NCI-H2171 (cell line): ENCODE results near the gene UNC13A.

Experiments used
- DNase-seq: peaks from one replicate; lab custom pipeline; 2025; lab: John Stamatoyannopoulos, UW

The UNC13A gene

DNA sequence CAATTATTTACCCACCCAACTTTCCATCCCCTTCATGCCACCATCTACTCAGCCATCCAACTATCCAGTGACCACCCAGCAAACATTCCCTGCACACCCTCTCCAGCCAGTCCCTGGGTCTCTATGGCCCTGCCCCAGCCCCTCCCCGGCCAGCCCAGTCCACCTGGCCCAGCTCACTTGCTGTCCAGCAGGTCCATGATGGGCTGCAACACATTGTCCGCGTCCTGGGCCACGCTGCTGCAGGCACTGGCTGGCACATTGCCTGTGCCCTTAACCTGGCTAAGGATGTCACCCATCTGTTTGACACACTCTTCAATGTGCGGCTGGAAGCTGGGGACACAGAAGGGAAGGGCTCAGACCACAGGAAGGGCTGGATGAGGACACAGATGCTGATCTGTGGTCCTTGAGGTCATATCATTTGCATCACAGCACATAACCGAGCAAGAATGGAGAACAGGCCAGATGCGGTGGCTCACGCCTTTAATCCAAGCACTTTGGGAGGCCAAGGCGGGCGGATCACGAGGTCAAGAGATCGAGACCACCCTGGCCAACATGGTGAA, 61.6 kb downstream of the UNC13A start:
- DNase-seq = no peak

GRCh38 chr19:17625980-17626379, 62.2 kb downstream of the UNC13A start:
- no peak for DNase-seq

DNA sequence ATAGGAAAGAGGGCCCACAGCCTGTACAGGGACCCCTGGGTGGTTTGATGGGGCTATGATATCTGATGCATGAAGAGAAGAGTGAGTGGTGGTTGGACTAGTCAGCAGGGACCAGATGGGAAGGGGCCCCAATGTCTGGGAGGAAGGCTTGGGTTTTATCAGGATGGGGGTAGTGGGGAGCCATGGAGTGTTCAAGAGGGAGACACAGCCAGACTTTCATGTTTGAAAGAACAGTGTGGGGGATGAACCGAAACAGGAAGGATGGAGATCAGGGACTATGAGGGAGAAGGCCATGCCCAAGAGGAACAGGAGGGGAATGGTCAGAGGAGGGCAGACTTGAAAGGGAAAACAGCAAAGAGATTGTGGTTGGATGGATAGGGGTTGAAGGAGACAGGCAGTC, 63.1 kb downstream of the UNC13A start:
- DNase-seq = no peak

GRCh38 chr19:17624314-17624991, 63.7 kb downstream of the UNC13A start:
- no peak for DNase-seq

GRCh38 chr19:17623224-17623935, 64.8 kb downstream of the UNC13A start:
- DNase-seq = no peak

DNA sequence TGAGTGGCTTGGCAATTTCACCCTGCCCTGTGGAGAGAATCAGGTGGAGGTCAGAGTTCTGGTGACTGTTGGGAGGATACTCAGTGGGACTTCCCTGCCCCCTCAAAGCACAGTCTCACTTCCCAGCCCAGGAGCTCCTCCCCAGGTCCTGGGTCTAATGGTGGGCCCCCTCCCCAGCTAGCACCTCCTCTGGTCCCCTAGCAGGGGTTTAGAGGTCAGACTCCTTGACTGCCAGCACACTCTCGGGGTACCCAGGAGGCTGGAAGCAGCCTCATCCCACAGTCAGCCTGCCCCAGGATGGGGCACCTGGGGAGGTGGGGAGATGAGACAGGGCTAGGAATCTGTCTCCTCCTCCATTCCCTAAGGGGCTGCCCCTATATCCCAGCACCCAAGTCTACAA, 67.5 kb downstream of the UNC13A start:
- no peak for DNase-seq

- DNase-seq = no peak
These were observed 69.2 kb downstream of the UNC13A start for GRCh38 chr19:17618936-17619335.

GRCh38 chr19:17618281-17618903, 69.8 kb downstream of the UNC13A start:
- DNase-seq = no peak

DNA sequence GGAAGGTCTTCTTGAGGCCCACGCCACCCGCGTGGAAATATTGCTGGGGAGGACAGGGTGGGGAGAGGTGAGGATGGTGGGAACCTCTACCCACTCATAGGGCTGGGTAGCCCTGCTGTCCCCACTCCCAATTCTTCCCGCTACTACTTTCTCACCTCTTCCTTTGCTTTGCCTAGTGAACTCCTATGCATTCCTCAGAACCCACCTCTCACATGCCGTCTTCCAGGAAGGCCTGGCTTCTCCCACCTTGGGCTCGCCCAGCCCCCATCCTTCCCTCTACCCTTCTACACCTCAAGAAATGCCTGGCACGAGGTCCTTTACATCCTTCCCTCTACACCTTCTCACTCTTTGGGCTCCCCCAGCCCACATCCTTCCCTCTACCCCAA, 70.4 kb downstream of the UNC13A start:
- DNase-seq = no peak

GRCh38 chr19:17616961-17617806, 71.0 kb downstream of the UNC13A start:
- DNase-seq = no peak

DNA sequence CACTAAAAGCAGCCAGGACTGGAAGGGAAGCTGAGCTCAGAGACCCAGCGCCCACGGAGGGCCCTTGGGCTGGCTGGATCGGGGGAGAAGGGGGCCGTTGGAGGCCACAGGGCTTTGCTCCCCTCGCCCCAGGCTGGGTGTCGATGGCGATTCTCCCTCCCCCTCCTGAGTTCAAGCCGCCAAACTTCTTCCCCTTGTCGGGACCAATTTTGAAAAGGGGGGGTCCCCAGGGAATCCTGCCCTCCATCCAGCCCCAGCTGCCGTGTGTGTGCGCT, 71.5 kb downstream of the UNC13A start:
- no peak for DNase-seq

GRCh38 chr19:17615889-17616685, 72.1 kb downstream of the UNC13A start:
- no peak for DNase-seq

- no peak for DNase-seq
These were observed 73.7 kb downstream of the UNC13A start for GRCh38 chr19:17614476-17614875.

DNA sequence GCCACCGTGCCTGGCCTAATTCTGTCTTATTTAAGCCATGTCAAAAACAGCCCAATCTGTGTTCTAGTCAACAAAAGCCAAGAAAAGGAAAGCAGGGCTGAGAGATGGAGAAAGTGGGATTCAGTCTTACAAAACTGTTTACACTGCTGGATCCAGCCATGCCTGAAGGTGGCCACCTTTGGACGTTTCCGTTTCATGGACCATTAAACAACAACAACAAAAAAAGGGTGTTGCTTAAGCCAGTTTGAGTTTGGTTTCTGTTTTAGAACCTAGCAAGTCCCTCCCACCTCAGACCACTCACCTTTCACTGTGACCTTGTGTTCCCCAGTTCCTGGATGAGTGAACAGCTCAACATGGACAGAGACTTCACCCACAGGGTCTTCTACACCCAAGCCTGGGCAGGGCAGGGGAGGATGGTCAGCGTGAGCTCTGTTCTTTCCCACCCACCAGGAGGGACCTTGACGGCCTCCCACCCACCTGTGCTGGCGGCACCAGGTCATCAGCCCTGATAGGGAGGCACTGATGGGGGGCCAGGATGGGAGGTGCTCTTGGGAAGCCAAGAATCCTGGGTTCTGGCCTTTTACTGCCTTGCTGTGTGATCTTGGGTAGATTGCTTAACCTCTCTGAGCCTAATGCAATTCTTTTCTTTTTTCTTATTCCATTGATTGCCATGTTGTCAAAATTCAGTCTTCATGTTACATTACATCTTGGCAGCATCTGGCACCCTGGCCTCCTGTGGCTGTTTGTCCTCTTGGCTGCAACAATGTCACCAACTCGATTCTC, 76.5 kb downstream of the UNC13A start:
- no peak for DNase-seq

GRCh38 chr19:17610384-17610783, 77.8 kb downstream of the UNC13A start:
- no peak for DNase-seq

DNA sequence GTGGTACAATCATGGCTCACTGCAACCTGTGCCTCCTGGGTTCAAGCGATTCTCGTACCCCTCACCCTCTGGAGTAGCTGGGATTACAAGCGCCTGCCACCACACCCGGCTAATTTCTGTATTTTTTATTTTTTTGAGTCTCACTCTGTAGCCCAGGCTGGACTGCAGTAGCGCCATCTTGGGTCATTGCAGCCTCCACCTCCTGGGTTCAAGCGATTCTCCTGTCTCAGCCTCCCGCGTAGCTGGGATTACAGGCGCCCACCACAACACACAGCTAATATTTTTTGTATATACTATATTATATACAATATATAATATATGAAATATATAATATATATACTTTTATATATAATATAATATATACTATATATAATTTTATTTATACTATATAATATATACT, 80.2 kb downstream of the UNC13A start:
- DNase-seq = no peak

DNA sequence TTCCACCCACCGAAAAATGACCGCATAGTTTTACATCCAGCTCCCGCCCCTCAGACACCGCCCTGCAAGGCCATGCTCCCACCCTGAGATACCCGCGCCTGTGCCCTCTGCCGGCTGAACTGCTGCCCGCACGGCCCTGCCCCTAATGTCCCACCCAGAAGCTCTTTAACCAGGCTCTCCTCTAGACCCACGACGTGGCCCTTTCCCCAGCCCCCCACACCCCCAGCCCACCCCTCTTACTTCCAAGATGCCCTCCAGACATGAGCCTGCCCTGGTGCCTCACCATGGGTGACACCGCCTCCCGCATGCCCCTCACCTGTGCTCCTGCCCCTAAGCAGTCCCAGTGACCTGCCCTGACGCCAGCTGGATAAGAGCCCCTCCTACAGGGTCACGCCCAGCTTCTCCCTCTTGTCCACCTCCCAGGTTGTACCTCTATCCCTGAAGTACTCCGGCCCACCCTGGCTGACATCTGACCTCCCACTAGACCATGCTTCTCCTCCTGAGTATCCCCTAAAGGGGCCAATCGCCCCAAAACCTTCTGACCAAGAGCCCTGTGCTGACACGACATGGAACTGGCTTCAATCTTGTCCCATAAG, 81.5 kb downstream of the UNC13A start:
- DNase-seq = no peak

GRCh38 chr19:17605761-17606589, 82.2 kb downstream of the UNC13A start:
- peak; percentile 77 for DNase-seq

DNA sequence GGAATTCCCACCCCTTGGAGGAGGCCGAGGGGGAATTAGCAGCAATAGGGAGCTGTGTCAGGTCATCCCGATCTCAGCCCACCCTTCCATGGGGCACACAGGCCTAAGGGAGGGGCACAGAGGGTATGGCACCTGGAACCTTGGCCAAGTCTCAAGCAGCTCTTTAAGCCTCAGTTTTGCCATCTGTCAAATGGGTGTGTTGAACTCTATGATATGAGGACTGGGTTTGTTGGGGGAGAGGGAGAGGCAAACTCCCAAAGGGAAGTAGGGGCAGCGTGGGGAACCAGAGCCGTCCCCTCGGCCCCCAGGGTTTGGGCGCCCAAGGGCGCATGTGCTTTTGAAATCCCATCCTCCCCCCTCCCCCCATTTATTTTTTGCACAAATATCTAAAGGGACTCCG, 83.0 kb downstream of the UNC13A start:
- no peak for DNase-seq
